Hepatocyte (in vitro differentiated cells): Measurements from ENCODE around the gene SPCS1.

Experiments used
- EZH2 ChIP-seq: fragments of 200-600 bp; sonication (generic); IDR thresholded peaks from 2 replicates; pipeline ENCODE4 v1.6.1; 2016; ENCODE audit warnings: antibody characterized with exemption, mild to moderate bottlenecking, borderline replicate concordance
- EZH2phosphoT487 ChIP-seq: fragments of 200-600 bp; sonication (generic); IDR thresholded peaks from one replicate; pipeline ENCODE4 v1.6.1; 2018; ENCODE audit warnings: antibody characterized with exemption, mild to moderate bottlenecking, low read depth, moderate library complexity; ENCODE audit not compliant: unreplicated experiment, severe bottlenecking
- TF ChIP-seq, protein P1 (sequence below): fragments of 200-600 bp; sonication (generic); IDR thresholded peaks from 2 replicates; pipeline ENCODE4 v1.5.1; 2016; ENCODE audit warnings: antibody characterized with exemption, mild to moderate bottlenecking; ENCODE audit not compliant: poor library complexity

- TF ChIP-seq EZH2 (no peak), EZH2phosphoT487 (no peak)
- TF ChIP-seq, protein P1, sequence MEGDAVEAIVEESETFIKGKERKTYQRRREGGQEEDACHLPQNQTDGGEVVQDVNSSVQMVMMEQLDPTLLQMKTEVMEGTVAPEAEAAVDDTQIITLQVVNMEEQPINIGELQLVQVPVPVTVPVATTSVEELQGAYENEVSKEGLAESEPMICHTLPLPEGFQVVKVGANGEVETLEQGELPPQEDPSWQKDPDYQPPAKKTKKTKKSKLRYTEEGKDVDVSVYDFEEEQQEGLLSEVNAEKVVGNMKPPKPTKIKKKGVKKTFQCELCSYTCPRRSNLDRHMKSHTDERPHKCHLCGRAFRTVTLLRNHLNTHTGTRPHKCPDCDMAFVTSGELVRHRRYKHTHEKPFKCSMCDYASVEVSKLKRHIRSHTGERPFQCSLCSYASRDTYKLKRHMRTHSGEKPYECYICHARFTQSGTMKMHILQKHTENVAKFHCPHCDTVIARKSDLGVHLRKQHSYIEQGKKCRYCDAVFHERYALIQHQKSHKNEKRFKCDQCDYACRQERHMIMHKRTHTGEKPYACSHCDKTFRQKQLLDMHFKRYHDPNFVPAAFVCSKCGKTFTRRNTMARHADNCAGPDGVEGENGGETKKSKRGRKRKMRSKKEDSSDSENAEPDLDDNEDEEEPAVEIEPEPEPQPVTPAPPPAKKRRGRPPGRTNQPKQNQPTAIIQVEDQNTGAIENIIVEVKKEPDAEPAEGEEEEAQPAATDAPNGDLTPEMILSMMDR = no peak
These were observed 46.2 kb downstream of the SPCS1 start for GRCh38 chr3:52752045-52752660.
